ENCODE data around the gene CTTNBP2.

CTTNBP2 gene

DNA sequence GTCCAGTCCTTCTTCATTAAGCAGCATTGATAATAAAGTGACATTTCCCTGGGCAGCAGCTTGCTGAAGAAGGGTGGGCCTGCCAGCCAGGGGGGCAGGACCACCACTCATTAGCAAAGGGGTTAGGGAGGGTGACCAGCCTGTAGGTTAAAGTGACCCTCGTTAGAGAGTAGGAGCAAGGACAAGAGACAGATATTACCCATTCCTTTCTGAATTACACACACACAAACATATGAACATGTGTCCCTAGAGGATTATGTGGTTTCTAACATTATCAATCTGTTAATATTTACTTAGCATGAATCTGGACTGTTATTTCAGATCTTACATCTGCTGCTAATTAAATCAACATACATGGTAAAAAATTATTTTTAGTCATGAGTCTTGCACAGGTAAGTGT is 88.9 kb downstream of the CTTNBP2 start:
- DNase-seq = no peak

GRCh38 chr7:117782761-117783160 is 90.5 kb downstream of the CTTNBP2 start:
- no peak for DNase-seq

DNA sequence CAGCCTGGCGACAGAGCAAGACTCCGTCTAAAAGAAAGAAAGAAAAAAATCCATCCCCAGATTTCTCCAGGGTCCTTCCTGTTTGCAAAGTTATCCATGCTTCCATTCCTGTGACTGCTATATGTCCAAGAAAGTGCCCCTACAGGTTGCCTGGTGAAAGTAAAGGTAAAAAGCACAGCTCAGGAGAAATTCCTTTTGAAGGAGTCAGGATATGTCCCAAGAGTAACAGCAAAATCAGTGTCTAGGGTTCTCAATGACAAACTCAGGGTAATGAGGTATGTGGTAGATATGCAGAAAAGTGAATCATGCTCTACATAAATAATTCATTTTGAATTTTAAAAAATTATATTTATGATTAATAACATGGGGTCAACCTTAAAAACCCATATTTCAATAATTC is 91.5 kb downstream of the CTTNBP2 start:
- no peak for DNase-seq

DNA sequence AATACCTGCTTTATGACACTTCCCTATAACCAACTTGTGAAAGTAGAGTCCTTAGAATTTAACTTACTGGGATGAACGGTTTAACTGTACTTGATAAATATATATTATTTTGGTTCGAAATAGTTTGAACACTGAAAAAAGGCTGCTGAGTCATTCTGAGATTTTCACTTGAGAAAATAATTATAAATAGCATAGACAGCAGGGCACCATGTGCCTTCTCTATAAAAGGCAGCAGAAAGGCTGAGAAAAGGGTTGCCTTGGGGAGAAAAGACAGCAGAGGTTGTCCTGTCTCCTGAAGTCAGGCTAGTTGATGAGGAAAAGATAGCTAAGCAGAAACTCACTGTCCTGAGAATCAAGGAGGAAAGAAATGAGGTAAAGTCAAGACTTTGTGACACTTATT is 92.4 kb downstream of the CTTNBP2 start:
- DNase-seq = no peak

DNA sequence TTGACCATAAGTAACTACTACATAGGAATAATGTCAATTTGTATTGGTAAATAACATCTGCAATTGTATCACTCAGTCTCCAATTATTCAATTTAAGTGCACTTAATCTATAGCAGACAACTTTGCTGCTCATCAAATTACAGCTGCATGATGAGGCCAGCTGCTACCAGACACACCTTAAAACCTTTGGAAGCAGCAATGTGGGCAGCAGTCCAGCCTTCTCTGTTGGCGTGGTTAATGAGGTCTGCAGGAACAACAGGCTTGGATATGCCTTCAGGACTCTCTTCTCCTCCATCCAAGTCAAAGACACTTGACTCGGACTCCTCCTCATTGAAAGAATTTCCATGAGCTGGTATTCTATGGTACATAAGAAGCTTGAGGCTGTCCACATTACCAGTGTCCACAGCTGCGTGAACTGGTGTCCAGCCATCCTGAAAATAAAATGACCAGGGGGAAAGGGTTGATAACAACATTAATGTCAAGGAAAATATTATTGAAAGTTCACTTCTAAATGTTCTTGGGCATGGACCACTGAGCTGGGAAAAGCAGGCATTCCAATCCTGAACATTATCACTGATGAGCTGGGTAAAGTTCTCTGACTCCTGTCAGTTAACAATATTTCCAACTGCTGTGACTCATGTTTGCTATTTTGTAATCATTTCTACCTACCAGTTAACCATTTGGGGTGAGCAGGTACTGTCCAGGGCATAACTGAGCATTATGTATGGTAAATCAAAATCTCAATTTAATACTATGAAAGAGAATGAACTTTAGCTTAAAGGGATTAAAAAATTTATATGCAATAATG is 95.7 kb downstream of the CTTNBP2 start:
- no peak for DNase-seq

- DNase-seq = no peak
Measured at GRCh38 chr7:117776224-117776623, 97.0 kb downstream of the CTTNBP2 start.

DNA sequence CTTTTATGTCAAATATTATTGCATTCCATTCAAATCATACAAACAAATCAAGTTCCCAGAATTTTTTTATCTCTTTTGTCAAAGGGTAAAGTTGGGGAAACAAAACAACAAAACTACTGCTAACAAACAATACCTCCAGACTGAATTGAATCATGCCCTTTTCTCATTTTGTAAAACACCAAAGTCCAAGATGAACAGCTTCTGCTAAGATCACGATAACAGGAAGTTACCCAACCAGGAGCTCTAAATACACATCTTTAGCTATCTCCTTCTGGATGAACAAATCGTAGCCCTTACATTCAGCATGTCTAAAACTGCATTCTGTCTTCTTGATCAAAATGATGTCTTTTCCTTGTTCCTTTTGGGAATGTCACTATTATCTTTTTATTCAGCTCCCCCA is 97.4 kb downstream of the CTTNBP2 start:
- no peak for DNase-seq

- no peak for DNase-seq
Measured at GRCh38 chr7:117774943-117775342, 98.3 kb downstream of the CTTNBP2 start.

DNA sequence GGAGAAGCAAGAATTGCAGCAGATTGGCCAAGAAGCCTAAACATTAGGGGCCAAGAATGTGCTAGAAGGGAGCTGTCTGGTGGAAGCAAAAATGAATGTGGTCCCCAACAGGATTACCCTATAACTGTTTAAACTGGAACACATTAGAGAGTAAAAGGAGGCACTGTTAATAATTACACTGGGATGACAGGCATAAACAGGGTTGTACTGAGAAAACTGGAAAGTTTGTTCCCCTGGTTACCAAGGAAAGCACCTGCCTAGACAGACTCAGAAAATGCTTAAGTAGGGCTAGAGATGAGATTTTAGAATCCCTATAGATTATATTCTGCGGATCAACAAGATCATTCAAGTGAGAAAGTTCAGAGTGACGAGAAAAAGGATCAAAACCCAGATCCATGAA is 100.8 kb downstream of the CTTNBP2 start:
- no peak for DNase-seq

- DNase-seq = no peak
Measured at GRCh38 chr7:117771756-117772155, 101.5 kb downstream of the CTTNBP2 start.

- no peak for DNase-seq
Measured at GRCh38 chr7:117769085-117769484, 104.2 kb downstream of the CTTNBP2 start.

GRCh38 chr7:117767951-117768350 is 105.3 kb downstream of the CTTNBP2 start:
- no peak for DNase-seq

DNA sequence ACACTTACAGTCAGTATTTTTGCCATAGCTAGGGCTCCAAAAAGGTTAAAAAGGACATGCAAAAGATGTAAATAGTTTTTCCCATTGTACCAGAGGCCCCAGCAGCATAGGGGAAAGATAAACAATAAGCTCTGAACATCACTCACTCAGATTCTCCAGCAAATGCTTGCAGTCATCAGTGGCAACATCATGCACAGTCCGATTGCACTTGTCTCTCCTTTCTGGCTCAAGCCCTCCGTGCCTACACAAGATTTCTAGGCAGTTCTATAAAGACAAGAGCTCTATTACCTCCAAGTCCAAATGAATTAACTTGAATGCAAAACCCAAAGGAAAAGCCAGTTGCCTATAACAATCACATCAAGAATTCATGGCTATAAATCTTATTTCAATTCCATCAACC is 106.3 kb downstream of the CTTNBP2 start:
- DNase-seq = no peak

DNA sequence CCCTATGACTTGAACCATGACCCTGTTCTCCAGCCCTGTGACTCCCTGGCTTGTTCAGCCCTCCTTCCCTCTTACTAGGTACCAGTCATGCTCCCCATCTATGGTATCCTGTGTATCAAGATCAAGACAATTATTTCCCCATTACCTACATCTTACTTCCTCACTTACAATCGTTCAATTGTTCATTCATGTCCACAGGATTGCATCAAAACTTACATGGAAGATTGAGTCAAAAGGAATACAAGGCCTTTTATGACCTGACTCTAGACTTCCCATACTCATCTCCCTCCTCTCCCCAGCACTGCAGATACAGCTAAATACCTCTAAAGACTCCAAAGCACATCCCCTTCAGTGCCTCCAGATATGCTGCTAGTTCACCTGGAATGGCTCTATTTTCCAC is 109.2 kb downstream of the CTTNBP2 start:
- no peak for DNase-seq

- no peak for DNase-seq
Measured at GRCh38 chr7:117762055-117762454, 111.2 kb downstream of the CTTNBP2 start.

DNA sequence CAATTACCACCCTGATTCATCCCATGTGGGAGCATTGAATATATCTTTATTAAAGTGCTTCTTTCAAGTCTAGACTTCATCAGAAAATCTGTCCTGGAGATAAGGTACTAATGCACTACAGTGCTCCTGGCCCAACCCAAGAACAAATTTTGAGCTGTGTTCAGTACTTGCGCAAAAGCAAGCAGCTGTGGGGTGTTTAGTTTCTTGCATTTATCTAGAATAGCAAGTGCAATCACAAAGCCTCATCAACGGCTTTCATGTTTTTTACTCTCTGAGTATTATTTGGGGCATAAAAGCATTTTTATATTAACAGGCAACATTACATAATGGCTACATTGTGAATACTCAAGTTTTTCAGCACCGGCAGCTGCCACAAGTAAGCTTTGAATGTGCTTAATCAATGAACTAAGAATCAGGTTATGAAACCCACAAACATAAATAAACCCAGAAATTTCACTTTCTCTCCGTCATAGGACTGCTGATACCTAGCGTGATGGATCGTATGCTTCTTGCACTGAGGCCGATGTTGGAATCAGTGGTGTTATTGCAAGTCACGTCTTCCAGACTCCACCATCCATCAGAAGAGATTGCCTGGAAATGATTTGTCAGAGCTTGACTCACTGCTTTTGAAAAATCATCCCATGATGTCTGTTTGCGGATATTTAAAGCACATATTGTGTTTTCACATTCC is 113.1 kb downstream of the CTTNBP2 start:
- DNase-seq = no peak

DNA sequence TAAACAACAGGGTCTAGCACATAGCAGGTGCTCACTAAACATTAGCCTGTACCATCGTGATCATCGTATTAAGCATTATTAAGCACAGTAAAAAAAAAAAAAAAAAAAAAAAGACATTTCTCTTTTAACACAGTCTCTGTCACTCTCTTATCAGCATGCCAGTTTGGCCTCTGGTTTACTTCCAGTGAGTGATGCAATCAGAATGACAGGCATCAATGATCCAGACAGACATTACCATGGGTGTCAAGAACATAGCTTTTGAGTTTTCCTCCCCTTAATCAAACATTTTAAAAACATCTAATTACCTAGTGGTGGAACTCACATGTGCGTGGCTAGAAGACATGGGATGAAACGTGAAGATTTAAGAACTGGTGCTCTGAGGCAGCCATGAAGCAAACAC is 115.8 kb downstream of the CTTNBP2 start:
- no peak for DNase-seq

DNA sequence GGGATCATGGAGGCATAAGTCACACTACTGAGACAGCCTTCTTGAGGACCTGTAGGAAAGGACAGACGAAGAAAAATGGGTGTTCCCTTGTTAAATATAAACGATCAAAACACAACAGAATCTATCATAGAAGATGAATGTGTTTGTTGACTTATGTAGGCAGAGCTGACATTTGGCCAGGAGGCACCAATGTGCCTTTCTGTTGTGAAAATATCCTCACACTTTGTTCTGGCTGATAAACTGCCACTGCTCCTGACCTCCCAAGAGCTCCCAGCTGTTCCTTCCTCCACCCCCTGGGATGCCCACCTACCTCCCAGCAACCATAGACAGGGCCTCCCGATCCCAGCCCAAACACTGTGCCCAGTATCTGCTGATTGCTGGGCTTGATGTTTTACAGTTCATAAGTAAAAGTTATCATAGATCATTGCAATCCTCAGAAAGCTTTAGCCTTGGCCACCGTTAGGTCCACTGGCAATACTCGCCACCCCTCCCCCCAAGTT is 116.6 kb downstream of the CTTNBP2 start:
- no peak for DNase-seq

GRCh38 chr7:117755136-117755535 is 118.1 kb downstream of the CTTNBP2 start:
- no peak for DNase-seq

DNA sequence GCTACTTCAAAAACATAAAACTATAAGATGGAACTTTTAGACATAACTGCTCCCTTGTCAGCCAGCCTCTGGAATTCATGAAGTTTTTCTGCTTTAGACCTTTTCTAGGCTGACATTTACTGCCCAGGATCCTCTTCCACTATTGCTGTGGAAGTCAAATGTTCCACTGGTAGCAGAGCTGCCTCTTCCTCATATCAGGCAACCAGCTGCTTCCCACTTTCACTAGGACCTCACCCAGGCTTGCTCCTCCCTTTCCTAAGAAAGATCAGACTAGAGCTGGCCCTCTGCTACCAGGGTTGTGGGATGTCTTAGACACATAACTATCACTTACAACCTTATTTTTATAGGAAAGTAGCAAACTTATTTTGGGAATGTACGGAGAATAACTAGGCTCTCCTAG is 121.5 kb downstream of the CTTNBP2 start:
- no peak for DNase-seq

DNA sequence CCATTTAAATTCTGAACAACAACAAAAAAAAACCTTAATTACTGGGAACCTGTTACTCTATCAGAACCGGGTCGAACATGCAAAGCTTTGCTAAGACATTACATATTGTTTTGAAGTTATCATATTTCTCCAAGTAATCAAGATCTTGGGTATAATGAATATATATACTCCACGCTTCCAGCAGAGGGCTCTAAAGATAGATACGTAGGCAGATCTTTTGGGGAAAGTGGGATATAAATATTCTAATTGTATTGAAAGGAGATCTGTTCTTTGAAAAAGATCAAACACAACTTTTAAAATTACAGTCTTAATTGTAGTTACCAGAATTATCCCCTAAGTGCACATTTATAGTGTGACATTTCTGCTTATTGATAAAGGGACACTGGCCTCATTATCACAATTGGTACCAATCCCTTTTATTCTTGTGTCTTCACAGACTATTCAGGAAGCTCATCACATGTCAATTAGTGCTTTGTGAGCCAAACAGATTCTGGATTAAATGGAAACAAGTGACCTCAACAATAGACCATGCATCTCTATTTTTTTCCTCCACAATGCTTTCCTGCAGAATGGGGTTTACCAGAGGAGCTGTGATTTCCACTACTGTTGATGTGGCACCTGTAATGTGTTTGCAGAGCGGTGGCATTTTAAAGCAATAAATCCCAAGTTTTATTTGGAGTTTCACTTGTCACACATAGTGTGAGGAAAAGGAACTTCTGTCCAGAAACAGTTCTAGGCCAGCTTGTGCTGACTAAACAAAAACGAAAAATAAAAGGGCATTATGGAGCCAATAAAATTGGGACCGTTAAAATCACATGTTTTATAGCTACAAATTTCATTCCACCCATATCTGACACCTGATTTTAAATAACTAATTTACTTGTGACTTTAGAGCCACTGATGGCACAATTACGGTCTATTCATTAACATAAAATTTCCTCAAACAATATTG is 122.4 kb downstream of the CTTNBP2 start:
- DNase-seq = no peak

DNA sequence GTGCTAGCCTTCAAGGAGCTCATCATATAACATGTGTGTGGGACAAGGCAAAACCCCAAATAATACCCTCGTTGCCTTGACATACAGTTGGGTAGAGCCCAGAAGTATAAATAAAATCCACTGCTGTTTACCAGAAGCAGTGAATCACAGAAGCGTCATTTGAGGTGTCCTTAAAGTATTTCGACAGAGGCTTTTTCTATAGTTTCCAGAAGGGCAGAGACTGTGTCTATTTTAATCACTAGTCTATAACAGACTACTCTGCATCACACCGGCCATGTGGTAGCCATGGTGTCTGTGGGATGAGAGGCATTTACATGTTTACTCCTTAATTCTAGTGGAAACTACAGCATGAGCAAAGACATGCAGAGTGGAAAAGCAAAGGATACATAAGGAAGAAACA is 131.3 kb downstream of the CTTNBP2 start:
- DNase-seq = no peak

- DNase-seq = no peak
Measured at GRCh38 chr7:117739085-117739484, 134.2 kb downstream of the CTTNBP2 start.

All from CD4-positive, alpha-beta T cell treated with Interleukin-15 for 1 hour (primary cell).